Measurements from ENCODE around the gene NPAS3.

Gene NPAS3

DNA sequence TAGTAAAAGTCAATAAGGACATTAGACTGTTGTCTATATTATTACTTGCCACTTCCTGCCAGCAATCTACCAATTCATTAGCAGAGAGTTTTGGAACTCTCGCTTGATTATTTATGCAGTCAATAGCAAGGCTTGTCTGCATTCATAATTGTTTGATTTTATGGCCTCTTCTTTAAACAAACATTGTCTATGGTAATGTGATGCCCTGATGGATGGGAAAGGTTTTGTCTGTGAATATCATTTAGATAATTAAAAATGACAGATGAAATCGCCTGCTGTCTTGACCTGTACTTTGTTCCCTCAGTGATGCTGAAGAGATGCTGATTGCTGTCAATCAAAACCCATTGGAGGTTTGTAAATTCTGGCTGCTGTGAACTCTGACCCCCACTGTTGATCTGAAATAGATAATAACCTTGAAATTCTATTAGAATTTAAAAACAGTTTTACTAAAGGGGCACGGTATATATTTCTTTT is 455.3 kb downstream of the NPAS3 start:
- no peak for DNase-seq

- DNase-seq, result no peak
Measured at GRCh38 chr14:33401311-33401710, 462.6 kb downstream of the NPAS3 start.

GRCh38 chr14:33402604-33403003 is 463.9 kb downstream of the NPAS3 start:
- no peak for DNase-seq

- DNase-seq, result peak in 1 of 2 experiments; percentile 13
Measured at GRCh38 chr14:33404054-33404453, 465.4 kb downstream of the NPAS3 start.

DNA sequence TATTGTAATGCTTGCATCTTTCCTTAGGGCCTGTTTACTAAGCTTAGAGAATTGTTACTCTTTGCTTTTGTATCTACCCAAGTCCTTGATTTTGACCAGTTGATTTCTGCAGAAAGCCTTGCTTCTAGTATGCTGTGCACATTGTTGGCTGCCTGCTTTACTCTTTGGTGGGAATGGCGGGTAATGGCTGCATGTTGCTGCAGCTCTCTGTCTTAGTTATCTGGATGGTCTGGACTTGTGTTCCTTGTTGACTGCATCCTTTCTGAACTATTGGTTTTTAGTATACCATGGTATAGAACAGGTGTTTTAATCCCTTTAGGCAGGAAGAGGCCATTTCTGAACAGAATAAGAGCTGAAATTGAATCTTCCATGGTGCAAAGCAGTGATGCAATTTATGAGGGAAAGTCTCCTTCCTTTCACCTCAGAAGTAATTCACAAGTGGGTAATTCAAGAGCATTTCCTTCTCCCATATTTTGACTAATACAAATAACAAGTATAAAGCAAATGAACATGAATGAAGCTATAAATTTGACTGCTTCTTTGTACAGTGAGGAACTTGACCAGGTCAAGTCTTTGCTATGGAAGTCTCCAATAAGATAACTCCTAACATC is 466.4 kb downstream of the NPAS3 start:
- no peak for DNase-seq

DNA sequence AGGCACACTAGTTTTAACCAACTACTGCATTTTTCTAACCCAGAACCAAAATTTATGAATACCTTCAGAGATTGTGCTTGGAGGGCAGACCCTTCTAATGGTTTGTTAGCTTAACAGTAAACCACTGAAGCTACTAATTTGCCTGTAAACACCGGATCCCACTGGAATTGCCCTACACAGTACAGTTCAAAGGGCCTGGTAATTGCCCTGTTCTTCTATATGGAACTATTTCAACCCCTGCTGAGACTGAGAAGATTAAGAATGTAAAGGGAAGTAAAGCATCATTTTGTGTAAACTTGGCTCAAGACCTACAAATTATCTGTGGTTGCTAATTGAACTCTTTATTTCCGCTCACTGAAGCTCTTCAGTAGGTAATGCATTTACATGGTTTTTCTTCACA is 468.1 kb downstream of the NPAS3 start:
- DNase-seq, result no peak

DNA sequence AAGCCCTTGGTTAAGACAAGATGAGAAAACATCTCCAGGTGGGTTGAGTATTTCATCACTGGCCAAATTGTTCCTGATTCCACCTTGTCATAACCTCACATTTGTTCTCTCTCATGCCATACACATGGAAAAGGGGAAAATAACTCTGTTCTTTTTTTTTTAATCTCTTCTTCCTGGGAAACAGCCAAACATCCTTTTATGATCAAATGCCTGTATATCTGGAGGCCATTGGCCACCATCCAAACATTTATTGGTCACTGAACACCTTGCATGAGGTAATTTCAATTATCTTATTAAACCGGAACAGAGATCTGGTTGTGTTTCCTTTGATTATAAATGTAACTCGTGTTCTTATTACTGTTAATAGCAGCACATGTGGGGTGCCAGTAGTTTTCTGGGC is 469.6 kb downstream of the NPAS3 start:
- no peak for DNase-seq

DNA sequence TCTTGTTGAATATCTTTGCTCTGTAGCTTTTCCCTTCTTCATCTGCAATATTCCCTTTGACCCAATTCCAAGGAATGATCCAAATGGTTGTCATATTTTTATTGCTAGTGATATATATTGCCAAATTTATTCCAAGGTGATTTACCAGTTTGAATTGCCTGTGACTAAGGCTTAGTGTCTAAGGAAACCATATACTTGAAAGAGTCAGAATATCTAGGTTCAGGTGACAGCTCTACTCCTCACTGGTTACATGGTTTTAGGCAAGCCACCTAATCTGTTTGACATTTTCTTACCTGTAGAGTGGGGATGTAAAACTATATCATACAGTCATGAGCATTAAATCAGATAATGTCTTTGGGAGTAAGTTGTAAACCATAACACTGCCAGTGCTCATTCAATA is 473.8 kb downstream of the NPAS3 start:
- no peak for DNase-seq

DNA sequence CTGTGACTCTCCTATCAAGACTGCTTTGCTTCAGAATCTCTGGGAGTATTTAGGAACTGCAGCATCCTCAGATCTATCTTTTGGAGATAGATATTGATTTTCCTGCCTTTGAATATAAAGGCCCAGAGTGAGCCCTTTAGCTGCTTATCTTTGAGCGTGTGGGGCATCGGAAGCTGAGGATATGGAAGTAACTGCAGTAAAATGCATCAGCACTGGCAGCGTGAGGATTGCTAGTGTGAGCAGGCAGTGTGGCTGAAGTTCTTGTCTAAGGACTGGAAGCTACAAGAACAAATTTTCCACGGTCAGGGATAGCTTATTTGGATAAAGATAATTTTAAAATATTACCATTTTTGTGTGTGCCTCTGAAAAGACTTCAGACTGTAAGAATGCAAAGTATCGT is 474.7 kb downstream of the NPAS3 start:
- DNase-seq, result no peak

GRCh38 chr14:33414041-33414440 is 475.4 kb downstream of the NPAS3 start:
- DNase-seq, result no peak

- DNase-seq, result no peak
Measured at GRCh38 chr14:33420051-33420627, 481.5 kb downstream of the NPAS3 start.

GRCh38 chr14:33430414-33431035 is 491.8 kb downstream of the NPAS3 start:
- no peak for DNase-seq

DNA sequence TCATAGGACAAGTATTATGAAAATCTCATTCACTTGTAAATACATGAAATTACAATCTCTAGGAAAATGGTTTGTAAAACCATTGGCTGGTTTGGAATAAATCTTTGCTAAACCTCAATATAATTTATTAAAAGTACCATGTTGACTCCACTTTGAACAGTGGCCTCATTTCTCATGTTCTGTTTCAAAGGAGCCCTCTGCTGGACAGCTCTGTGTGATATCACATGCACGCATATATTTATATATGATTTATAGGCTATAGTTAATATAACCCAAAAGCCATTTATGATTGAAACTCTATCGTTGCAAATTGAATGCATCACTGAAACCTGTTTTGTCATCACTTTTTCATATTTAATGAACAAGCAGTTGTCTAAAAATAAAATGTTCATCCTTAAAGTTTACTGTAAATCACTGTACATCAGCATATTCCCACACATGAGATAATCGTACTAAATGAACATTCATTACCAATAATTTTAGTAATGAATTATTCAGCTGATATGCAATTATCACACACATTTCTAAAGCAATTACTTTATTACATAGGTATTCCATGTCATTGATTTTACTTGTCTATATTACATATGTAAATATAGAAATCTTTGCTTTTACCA is 493.8 kb downstream of the NPAS3 start:
- DNase-seq, result peak; percentile 35 to 58

DNA sequence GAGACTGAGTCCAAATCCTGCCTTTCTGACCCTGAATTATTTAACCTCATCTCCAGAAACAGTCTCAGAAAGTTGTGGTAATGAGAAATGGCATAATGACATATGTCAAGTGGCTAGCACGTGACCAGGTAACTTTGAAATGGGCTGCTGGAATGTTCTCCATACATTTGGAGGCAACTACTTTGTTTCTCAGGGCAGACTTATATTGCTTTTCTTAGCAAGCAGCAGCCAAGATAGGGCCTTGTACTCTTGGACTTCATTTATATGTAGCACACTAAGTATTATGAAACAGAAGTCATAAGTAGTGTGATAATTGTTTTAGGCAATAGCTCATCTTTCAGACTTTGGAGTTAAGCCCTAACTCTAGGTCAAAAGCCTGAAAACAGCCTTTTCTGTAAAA is 494.7 kb downstream of the NPAS3 start:
- DNase-seq, result no peak

GRCh38 chr14:33435911-33436689 is 497.4 kb downstream of the NPAS3 start:
- no peak for DNase-seq

DNA sequence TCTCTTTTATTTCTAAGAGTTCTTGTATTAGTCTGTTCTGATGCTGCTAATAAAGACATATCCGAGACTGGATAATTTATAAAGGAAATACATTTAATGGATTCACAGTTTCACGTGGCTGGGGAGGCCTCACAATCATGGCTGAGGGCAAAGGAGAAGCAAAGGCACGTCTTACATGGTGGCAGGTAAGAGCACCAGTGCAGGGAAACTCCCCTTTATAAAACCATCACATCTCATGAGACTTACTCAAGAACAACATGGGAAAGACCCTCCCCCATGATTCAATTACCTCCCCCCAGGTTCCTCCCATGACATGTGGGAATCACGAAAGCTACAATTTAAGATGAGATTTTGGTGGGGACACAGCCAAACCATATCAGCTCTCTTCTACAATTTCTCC is 503.0 kb downstream of the NPAS3 start:
- no peak for DNase-seq

- no peak for DNase-seq
Measured at GRCh38 chr14:33444136-33444535, 505.5 kb downstream of the NPAS3 start.

DNA sequence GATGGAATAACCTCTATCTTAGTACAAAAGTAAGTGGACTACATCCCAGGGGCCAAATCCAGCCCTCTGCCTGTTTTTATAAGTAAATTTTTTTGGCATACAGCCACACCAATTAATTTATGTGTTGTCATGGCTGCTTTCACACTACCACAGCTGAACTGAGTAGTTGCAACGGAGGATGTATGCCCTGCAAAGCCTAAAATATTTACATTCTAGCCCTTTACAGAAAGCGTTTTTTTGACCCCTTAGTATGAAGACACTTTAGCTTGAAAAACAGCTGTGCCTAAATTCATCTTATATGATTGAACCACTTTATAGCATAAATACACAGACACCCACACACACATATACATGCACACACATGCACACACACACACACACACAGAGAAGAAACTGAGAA is 510.6 kb downstream of the NPAS3 start:
- peak in 1 of 2 experiments; percentile 17 for DNase-seq

DNA sequence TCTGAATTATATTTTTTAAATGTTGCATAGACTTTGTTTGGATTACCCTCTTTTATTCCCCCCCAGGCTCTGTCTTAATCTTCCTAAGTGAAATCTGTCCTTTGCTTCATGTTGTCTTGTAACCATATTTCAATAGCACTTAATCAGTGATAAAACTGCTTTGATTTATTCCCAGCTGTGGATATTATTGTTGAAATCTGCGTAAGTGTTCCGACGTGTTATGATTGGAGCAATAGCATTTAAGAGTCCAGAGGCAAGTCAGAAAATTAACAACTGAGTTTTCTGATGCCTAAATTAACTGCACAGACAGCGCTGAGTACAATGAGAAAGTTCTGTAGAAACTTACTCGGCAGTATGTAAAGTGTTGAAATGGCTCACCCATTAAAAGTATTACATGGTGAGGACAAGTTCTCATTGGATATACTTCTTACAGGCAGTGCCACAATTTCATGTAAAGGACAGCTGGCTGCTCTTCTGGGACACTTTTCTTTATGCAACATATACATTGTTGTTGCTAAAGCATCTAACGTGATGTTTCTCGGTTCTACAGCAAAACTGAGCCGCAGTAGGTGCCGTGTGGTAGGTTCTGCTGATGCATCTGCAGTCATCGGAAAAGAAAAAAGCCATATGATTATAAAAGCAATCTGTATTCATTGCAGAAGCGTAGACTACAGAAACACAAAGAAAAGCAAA is 511.2 kb downstream of the NPAS3 start:
- peak in 1 of 2 experiments; percentile 21 for DNase-seq

DNA sequence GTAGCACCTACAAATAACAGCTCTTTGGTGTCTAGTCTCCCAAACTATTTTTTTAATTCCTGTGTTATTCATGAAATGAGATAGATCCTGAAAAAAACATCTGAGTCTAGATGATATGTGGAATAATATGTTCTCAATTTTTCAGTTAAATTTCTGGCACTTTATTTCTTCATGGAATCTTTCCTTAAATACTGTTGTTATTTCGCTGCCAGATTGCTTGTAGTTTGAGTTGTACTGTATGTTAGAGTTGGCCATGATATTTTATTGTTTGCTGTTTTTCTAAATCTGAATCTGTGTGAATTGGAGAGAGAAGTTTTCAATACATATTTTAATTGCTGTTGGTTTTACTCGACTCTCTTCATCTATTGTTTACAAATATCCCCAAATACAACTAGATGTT is 511.7 kb downstream of the NPAS3 start:
- DNase-seq, result no peak

- no peak for DNase-seq
Measured at GRCh38 chr14:33451211-33451610, 512.5 kb downstream of the NPAS3 start.

DNA sequence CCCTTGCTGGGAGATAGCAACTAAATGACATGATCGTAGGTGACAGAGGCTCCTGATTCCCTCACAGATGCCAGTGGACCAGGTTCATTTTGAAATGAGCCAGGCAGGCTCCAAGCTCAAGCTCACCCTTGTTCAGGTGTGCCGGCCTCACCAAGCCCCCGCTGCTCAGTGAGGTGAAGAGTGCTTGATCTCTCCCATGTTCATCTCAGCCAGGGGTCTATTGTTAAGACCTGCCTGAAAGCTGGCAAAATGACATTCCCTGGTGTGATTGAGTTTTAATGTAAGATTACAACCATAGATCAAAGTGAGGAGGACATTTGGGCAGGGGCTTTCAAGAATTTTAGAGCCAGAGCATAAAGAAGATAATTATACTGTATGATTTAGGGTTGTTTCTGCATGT is 514.3 kb downstream of the NPAS3 start:
- DNase-seq, result no peak
